Neural crest cell (in vitro differentiated cells): ENCODE measurements around the gene TMEM86A. TPM values are rescaled to one million over a fixed set of nuclear protein-coding genes. Genes with fewer than 3 reads are reported as not detected.

Experiments
- DNase-seq: peaks from one replicate; pipeline ENCODE4 v3.0.0; 2021; ENCODE audit warnings: low read depth, mixed read lengths, low spot score
- H3K27ac Mint-ChIP-seq: one replicate; pipeline ENCODE4 v1.8.0; 2021; ENCODE audit warnings: mild to moderate bottlenecking, mixed read lengths; ENCODE audit not compliant: unreplicated experiment
- H3K27me3 Mint-ChIP-seq: 2 replicates; pipeline ENCODE4 v1.8.0; 2021; ENCODE audit warnings: low read depth, mild to moderate bottlenecking, mixed read lengths
- H3K36me3 Mint-ChIP-seq: 2 replicates; pipeline ENCODE4 v1.8.0; 2021; ENCODE audit warnings: low read depth, mild to moderate bottlenecking, mixed read lengths
- H3K4me1 Mint-ChIP-seq: 2 replicates; pipeline ENCODE4 v1.8.0; 2021; ENCODE audit warnings: mixed read lengths
- H3K4me3 Mint-ChIP-seq: one replicate; pipeline ENCODE4 v1.8.0; 2021; ENCODE audit warnings: mild to moderate bottlenecking, mixed read lengths
- H3K9me3 Mint-ChIP-seq: 2 replicates; pipeline ENCODE4 v1.8.0; 2021; ENCODE audit warnings: mixed read lengths
- total RNA-seq: library from RNA; stranded (reverse); gene quantifications from 2 replicates; pipeline ENCODE4 v1.2.1, GENCODE V29; 2021
- TF ChIP-seq, protein P1 (sequence below): fragments of 200-600 bp; sonication (generic); conservative IDR thresholded peaks from 2 replicates; pipeline ENCODE4 v1.5.0; 2021; ENCODE audit warnings: antibody characterized with exemption, mild to moderate bottlenecking

The TMEM86A gene
- total RNA-seq, 1 donor from 2014 or later = 1.7 TPM

DNA sequence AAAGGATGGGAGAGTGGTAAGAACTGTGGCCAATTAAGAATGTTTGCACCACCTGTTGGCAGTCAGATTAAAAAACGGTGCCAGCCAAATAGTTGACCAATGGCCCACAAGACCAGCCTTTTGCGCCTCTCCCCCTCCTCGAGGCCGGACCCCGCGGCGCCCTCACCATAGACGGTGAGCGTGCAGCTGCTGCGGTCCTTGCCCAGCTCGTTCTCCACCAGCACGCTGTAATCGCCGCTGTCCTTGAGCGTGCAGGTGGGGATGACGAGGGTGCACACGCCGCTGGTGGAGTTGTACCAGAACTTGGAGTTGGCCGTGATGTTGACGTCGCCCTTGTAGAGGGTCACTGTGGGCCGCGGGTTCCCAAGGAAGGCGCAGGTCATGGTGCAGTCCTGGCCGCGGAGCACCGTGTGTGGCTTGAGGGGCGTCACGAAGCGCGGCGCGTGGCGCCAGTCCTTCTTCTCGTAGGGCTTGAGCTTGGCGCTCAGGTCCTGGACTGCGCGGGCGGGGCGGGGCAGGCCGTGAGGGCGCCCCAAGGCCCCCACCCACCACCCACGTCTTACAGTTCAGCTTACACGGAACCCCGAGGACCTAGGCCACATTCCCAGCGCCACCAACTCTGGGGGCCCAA, 7.2 kb downstream of the TMEM86A start:
- H3K9me3 Mint-ChIP-seq = no peaks in the 10 kb centered on the region
- no peaks in the 10 kb centered on the region for H3K36me3 Mint-ChIP-seq
- peak overlapping the region; percentile 57 for H3K4me3 Mint-ChIP-seq
- H3K27ac Mint-ChIP-seq = peak overlapping the region; percentile 76
- H3K4me1 Mint-ChIP-seq = peaks cover 7% of the 10 kb centered on the region
- TF ChIP-seq, protein P1, sequence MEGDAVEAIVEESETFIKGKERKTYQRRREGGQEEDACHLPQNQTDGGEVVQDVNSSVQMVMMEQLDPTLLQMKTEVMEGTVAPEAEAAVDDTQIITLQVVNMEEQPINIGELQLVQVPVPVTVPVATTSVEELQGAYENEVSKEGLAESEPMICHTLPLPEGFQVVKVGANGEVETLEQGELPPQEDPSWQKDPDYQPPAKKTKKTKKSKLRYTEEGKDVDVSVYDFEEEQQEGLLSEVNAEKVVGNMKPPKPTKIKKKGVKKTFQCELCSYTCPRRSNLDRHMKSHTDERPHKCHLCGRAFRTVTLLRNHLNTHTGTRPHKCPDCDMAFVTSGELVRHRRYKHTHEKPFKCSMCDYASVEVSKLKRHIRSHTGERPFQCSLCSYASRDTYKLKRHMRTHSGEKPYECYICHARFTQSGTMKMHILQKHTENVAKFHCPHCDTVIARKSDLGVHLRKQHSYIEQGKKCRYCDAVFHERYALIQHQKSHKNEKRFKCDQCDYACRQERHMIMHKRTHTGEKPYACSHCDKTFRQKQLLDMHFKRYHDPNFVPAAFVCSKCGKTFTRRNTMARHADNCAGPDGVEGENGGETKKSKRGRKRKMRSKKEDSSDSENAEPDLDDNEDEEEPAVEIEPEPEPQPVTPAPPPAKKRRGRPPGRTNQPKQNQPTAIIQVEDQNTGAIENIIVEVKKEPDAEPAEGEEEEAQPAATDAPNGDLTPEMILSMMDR = no peak
- no peak for DNase-seq
- H3K27me3 Mint-ChIP-seq = peaks cover 76% of the 10 kb centered on the region

DNA sequence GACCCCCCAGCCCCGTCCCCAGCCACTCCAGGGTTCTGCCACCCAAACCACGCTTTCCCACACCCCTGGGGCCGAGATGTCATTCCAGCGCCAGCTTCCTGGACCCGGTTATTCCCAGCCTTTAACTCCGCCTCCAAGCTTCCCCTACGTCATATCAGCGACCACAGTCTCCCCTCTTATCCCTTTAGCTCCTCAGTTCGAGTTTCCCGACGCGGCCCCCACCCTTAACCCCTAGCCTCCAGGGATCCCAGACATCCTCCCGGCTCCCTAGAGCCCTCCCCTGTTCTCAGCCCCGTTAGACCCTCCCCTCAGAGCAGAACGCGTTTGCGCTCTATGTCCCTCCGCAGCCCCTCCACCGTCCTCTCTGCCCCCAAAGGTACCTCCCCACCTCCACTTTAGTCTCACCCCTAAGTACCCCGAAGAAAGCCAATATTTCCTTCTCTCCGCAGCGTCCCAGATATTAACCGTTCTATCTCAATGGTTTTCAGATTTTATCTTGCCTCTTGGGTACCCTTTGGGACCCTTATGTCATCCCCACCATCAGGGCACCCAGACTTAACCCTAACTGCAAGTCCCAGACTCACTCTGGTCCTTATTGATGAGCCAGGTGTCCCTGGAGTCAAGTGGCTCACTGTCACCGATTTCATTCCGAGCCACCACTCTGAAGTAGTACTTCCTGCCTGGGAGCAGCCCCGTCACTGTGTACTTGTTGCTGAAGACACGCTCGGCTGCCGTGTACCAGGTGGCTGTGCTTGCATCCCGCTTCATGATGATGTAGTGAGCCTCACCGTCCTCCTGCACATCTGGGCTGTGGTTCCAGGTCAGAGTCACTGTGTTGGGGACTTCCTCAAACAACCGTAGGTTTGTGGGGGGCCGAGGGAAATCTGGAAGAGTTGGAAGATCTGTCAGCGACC, 8.0 kb downstream of the TMEM86A start:
- no peak for DNase-seq
- Mint-ChIP-seq H3K27ac (peak overlapping the region; percentile 31), H3K27me3 (peaks cover 72% of the 10 kb centered on the region), H3K36me3 (no peaks in the 10 kb centered on the region), H3K4me3 (peak overlapping the region; percentile 88), H3K9me3 (no peaks in the 10 kb centered on the region), H3K4me1 (peaks cover 7% of the 10 kb centered on the region)
- TF ChIP-seq, protein P1 = no peak

DNA sequence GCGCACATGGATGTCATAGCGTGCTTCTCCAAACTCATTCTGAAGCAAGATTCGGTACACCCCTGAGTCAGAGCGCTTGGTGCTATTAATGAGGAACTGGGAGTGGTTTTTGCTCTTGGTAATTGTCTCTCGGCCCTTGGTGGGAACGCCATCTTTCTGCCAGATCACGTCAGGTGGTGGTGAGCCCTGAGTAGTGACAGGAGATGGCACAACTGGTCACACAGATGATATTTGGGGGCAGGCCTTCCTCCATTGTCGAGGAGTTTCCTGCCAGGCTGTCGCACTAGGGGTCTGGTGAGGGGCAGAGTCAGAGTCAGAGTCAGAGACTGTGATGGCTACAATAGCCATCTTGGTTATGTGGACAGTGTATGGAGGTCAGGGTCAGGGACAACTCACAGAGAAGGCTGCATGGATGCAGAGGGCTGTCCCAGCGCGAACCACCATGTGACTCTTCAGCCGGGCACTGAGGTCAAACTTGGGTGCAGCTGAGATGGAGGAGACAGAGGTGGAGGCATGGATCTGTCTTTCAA, 9.3 kb downstream of the TMEM86A start:
- Mint-ChIP-seq H3K27ac (no peak overlapping the region), H3K36me3 (no peaks in the 10 kb centered on the region), H3K9me3 (no peaks in the 10 kb centered on the region), H3K4me1 (peaks cover 7% of the 10 kb centered on the region), H3K4me3 (peak overlapping the region; percentile 88), H3K27me3 (peaks cover 71% of the 10 kb centered on the region)
- no peak for DNase-seq
- TF ChIP-seq, protein P1 = no peak

DNA sequence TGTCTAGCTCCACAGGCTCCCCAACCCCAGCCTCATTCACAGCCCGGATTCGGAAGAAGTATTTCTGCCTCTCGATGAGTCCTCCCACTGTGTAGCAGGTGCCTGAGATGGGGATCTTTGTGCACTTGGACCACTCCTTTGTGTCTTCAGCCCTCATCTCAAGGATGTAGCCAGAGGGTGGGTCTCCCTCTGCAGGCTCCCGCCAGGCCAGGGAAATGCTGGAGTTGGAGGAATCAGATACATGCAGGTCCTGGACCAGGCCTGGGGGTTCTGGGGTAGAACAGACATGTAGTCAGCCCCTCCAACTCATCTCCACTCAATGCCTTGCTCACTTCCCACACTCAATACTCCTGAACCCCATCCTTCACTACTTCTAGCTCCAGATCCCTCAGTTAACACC, 10.8 kb downstream of the TMEM86A start:
- Mint-ChIP-seq H3K4me3 (no peak overlapping the region), H3K4me1 (peaks cover 7% of the 10 kb centered on the region), H3K9me3 (no peaks in the 10 kb centered on the region), H3K36me3 (no peaks in the 10 kb centered on the region), H3K27me3 (peaks cover 62% of the 10 kb centered on the region), H3K27ac (no peak overlapping the region)
- TF ChIP-seq, protein P1 = no peak
- DNase-seq = no peak

DNA sequence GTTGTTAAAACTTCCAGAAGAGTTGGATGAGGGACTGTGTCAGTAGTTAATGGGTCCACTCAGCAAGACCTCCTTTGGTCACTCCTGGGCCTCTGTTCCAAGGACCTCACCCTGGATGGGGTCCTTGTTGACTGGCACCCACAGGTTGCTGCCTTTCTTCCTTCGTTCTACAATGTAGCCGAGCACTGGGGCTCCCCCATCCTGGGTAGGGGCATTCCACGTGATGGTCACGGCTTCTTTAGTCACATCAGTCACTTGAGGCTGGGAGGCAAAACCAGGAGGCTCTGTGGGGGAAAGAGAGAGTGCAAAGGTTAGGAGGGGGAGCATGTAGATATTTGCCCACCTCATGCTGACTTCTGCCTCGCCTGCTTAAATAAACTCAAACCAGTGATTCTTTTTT, 12.0 kb downstream of the TMEM86A start:
- DNase-seq = no peak
- Mint-ChIP-seq H3K27ac (no peak overlapping the region), H3K27me3 (peaks cover 58% of the 10 kb centered on the region), H3K9me3 (no peaks in the 10 kb centered on the region), H3K4me1 (peaks cover 7% of the 10 kb centered on the region), H3K36me3 (no peaks in the 10 kb centered on the region), H3K4me3 (no peak overlapping the region)
- TF ChIP-seq, protein P1 = no peak
